ENCODE data around the gene PAX2. TPM values are rescaled to one million over a fixed set of nuclear protein-coding genes. Genes with fewer than 3 reads are reported as not detected.

The PAX2 gene
- total RNA-seq, 6 experiments from 2014 or later = not detected

DNA sequence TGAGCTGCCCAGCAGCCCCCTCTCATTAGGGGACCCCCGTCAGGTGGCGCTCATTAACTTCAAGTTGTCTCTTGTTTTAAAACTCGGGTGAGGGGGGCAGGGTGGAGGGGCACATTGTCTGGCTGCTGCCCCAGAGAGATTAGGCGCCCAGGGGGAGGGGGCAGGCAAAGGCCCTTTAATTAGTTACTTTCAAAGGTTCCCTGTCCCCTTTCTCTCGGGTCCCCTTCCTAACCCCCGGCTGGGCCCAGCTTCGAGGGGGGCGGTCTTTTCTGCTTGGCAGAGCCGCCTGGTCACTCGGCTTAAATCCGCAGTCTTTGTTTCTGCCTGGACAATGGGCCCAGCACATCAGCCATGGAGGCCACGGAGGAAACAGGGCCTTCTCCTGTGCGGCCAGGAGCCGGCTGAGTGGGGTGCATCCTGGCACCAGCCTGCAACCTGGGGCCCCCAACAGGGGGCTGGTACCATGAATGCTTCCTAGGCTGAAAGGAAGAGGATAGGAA, 128.5 kb downstream of the PAX2 start:
- Mint-ChIP-seq H3K27ac (no peak overlapping the region), H3K4me1 (ENCODE audit: low read depth) (peaks cover 44% of the 10 kb centered on the region), H3K4me3 (no peak overlapping the region), H3K36me3 (ENCODE audit: low read depth) (no peaks in the 10 kb centered on the region), H3K27me3 (ENCODE audit: insufficient read depth) (peaks cover 8% of the 10 kb centered on the region), H3K9me3 (no peaks in the 10 kb centered on the region)
- no peak for DNase-seq
- TF ChIP-seq, protein P1, sequence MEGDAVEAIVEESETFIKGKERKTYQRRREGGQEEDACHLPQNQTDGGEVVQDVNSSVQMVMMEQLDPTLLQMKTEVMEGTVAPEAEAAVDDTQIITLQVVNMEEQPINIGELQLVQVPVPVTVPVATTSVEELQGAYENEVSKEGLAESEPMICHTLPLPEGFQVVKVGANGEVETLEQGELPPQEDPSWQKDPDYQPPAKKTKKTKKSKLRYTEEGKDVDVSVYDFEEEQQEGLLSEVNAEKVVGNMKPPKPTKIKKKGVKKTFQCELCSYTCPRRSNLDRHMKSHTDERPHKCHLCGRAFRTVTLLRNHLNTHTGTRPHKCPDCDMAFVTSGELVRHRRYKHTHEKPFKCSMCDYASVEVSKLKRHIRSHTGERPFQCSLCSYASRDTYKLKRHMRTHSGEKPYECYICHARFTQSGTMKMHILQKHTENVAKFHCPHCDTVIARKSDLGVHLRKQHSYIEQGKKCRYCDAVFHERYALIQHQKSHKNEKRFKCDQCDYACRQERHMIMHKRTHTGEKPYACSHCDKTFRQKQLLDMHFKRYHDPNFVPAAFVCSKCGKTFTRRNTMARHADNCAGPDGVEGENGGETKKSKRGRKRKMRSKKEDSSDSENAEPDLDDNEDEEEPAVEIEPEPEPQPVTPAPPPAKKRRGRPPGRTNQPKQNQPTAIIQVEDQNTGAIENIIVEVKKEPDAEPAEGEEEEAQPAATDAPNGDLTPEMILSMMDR (IDR thresholded peaks at IDR 0.05) = no peak

DNA sequence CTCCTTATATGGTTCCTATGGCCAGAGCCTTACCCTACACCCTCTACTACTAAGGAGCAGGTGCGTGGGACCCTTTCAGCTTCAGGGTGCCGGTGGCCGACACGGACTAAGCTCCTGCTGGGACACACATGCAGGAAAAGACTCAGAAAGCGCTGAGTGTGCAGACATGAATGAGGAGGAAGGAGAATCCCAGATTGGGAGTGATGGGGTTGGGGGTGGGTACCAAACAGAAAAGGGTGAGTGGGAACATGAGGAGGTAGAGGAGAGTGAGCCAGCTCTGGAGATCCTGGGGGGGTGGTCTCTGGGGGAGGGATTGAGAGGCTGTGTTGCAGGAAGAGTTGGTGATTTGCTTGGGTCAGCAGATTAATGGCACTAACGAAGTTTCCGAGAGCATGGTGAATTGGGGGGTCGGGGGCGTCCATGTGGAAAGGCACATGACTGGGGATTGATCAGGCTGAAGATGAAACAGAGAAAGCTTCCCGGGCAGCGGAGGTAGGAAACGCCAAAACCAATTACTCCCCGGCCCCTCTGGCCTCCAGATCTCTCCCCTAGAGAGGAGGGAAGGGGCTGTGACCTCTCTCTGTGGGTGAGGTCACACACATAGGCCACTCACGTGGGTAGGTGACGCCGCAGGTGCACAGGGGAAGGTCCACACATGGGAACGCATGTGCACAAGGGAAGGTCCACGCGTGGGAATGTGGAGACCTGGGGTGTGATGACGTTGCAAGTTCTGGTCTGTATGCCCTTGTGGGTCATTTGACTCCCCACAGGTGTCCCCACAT, 129.5 kb downstream of the PAX2 start:
- TF ChIP-seq, protein P1 (IDR thresholded peaks at IDR 0.05) = no peak
- peaks cover 44% of the 10 kb centered on the region for H3K4me1 Mint-ChIP-seq (ENCODE audit: low read depth)
- no peaks in the 10 kb centered on the region for H3K36me3 Mint-ChIP-seq (ENCODE audit: low read depth)
- no peak overlapping the region for H3K27ac Mint-ChIP-seq
- H3K4me3 Mint-ChIP-seq = no peak overlapping the region
- peaks cover 5% of the 10 kb centered on the region for H3K27me3 Mint-ChIP-seq (ENCODE audit: insufficient read depth)
- DNase-seq = no peak
- no peaks in the 10 kb centered on the region for H3K9me3 Mint-ChIP-seq

DNA sequence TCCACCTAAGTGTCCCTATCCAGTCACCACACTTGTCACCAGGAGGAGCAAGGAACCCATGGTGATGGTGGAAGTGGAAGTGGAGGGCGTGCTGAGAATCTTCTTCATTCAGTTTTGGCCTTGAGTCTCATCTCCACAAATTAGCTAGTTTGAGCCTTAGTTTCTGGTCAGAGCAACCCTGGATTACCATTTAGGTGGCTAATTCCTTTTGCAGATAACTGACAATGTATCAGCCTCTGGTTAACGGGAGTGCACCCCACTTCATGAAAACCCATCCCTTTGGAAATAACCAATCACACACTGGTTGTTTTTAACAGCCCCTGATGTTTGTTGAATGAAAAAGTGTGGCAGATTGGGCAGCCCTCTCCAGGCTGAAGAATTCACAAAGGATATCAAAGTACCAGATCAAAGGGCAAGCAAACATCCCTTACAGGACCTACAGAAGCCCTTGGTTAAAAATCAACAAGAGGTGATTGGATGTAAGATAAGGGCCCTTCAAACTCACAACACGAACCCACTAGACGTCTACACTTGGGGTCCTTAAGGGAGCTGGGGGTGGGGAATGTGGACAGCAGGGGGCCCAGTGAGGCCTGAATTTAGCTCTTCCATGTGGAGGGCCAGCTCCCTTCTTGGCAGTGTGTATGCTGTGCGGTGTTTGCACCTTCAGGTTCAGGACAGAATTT, 130.2 kb downstream of the PAX2 start:
- Mint-ChIP-seq H3K4me3 (no peak overlapping the region), H3K36me3 (ENCODE audit: low read depth) (no peaks in the 10 kb centered on the region), H3K27ac (no peak overlapping the region), H3K4me1 (ENCODE audit: low read depth) (peaks cover 44% of the 10 kb centered on the region), H3K9me3 (no peaks in the 10 kb centered on the region), H3K27me3 (ENCODE audit: insufficient read depth) (peaks cover 5% of the 10 kb centered on the region)
- DNase-seq = no peak
- TF ChIP-seq, protein P1 (IDR thresholded peaks at IDR 0.05) = no peak

DNA sequence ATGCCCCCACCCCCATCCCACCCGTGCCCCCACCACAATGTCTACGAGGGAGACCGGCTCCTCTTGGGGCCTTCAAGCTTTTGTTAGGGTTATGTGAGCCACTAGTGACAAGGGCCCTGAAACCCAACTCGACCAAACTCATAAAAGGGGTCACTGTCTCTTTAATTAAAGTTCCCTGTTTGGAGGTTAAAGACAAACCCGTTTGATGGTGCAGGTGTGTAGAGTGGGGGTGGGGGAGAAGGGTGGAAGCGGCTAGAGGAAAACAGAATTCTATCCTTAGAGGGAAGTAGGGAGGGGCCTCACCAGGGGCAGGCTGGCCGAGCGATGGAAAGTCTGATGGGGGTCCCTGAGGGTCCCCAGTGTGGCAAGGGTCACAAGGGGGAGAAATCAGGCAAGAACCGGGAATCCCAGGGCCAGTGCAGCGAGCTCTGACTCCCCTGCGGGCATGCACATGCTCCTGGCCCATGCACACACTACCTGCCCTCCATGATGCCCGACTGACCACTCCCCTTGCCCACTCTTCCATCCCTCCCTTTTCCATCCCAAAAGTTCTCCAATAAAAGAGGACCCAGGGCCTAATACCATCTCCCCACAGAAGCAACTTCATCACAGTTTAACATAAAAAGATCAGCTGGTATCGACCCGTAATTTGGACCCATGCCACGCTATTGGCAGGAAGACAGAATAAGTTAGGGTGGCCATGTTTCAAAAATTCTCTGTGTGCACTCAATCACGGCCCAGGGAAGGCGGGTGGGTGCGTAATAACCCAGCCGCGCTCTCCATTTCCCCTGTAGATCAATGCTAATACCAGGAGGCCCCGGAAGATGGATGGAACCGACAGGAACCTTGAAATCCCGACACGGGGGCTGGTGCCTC, 131.4 kb downstream of the PAX2 start:
- Mint-ChIP-seq H3K4me1 (ENCODE audit: low read depth) (peaks cover 44% of the 10 kb centered on the region), H3K4me3 (no peak overlapping the region), H3K36me3 (ENCODE audit: low read depth) (no peaks in the 10 kb centered on the region), H3K9me3 (no peaks in the 10 kb centered on the region), H3K27me3 (ENCODE audit: insufficient read depth) (peaks cover 5% of the 10 kb centered on the region), H3K27ac (no peak overlapping the region)
- DNase-seq = no peak
- TF ChIP-seq, protein P1 (IDR thresholded peaks at IDR 0.05) = no peak

DNA sequence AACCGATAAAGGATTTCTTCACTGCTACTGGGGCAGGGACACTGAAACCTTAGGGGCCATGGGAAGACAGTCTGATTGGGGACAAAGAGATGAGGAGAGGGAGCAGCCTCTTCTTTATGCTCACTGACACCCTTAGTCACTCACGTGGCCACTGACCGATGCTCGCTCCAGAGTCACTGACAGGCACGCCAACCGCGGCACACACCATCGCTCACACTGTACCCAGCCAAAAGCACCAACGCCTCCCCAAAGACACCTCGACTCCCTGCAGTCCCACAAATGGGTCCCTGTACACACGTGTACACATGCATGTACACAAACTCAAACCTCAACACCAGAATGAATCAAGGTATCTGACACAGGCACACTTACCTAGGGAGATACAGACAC, 132.1 kb downstream of the PAX2 start:
- Mint-ChIP-seq H3K27me3 (ENCODE audit: insufficient read depth) (peaks cover 5% of the 10 kb centered on the region), H3K4me3 (no peak overlapping the region), H3K36me3 (ENCODE audit: low read depth) (no peaks in the 10 kb centered on the region), H3K4me1 (ENCODE audit: low read depth) (peaks cover 44% of the 10 kb centered on the region), H3K9me3 (no peaks in the 10 kb centered on the region), H3K27ac (no peak overlapping the region)
- TF ChIP-seq, protein P1 (IDR thresholded peaks at IDR 0.05) = no peak
- no peak for DNase-seq
